Liver (tissue), 9 donors: ENCODE measurements around the gene ATF7. TPM values are rescaled to one million over a fixed set of nuclear protein-coding genes. Genes with fewer than 3 reads are reported as not detected.

Source experiments
- DNase-seq: peaks from one replicate; pipeline ENCODE4 v3.0.0-alpha.2; 2017; ENCODE audit warnings: low spot score
- H3K27ac ChIP-seq, 2 donors: one replicate each; pipeline ENCODE4 v1.7.0; 2013; ENCODE audit warnings: inconsistent platforms in 2 of 2, low read length in 2 of 2, control low read depth in 1 of 2, low read depth in 1 of 2, mild to moderate bottlenecking in 1 of 2
- H3K27me3 ChIP-seq, 4 donors: one replicate each; pipeline versions ENCODE4 v1.6.1 to v1.7.0; 2013; ENCODE audit warnings: low read length in 3 of 4, inconsistent platforms in 1 of 4, mild to moderate bottlenecking in 1 of 4, moderate library complexity in 1 of 4; ENCODE audit not compliant: control insufficient read depth in 4 of 4, insufficient read depth in 4 of 4
- H3K36me3 ChIP-seq, 4 donors: one replicate each; pipeline versions ENCODE4 v1.6.1 to v1.7.0; 2013; ENCODE audit warnings: low read length in 3 of 4, mild to moderate bottlenecking in 3 of 4, low read depth in 1 of 4, moderate library complexity in 1 of 4; ENCODE audit not compliant: control insufficient read depth in 4 of 4, insufficient read depth in 3 of 4
- H3K4me1 ChIP-seq, 4 donors: one replicate each; pipeline versions ENCODE4 v1.6.1 to v1.7.0; 2013; ENCODE audit warnings: low read length in 3 of 4, mild to moderate bottlenecking in 3 of 4, moderate library complexity in 1 of 4; ENCODE audit not compliant: control insufficient read depth in 4 of 4, insufficient read depth in 4 of 4
- H3K4me3 ChIP-seq, 3 donors: one replicate each; pipeline versions ENCODE4 v1.6.1 to v1.7.0; 2013; ENCODE audit warnings: low read length in 3 of 3, control low read depth in 1 of 3, low read depth in 1 of 3, mild to moderate bottlenecking in 1 of 3
- H3K9ac ChIP-seq, 2 donors: one replicate each; pipeline ENCODE4 v1.7.0; 2013; ENCODE audit warnings: low read length in 2 of 2, mild to moderate bottlenecking in 2 of 2, moderate library complexity in 2 of 2, control low read depth in 1 of 2, low read depth in 1 of 2
- H3K9me3 ChIP-seq, 4 donors: one replicate each; pipeline versions ENCODE4 v1.6.1 to v1.7.0; 2013; ENCODE audit warnings: low read length in 3 of 4; ENCODE audit not compliant: control insufficient read depth in 4 of 4
- ATF3 ChIP-seq: IDR thresholded peaks from 2 replicates; pipeline ENCODE4 v1.6.1; 2016; ENCODE audit warnings: antibody characterized with exemption
- CTCF ChIP-seq: fragments of 150-350 bp; IDR thresholded peaks from 2 replicates; pipeline ENCODE4 v1.5.1; 2017; ENCODE audit warnings: improper control_type of control experiment, low read depth, low read length; ENCODE audit not compliant: missing input control
- EGR1 ChIP-seq, 2 donors: IDR thresholded peaks; 2 replicates each; pipeline ENCODE4 v1.6.1; 2016 to 2018; ENCODE audit warnings: antibody characterized with exemption in 2 of 2, low read depth in 2 of 2
- FOXA1 ChIP-seq: IDR thresholded peaks from 2 replicates; pipeline ENCODE4 v1.6.1; 2016; ENCODE audit warnings: antibody characterized with exemption
- FOXA2 ChIP-seq: IDR thresholded peaks from 2 replicates; pipeline ENCODE4 v1.6.1; 2016; ENCODE audit warnings: antibody characterized with exemption
- GABPA ChIP-seq, 2 donors: IDR thresholded peaks in 1 of 2; conservative IDR thresholded peaks in 1 of 2; 2 replicates each; pipeline ENCODE4 v1.6.1; 2016; ENCODE audit warnings: antibody characterized with exemption in 2 of 2, mild to moderate bottlenecking in 1 of 2, moderate library complexity in 1 of 2
- HNF4A ChIP-seq, 2 donors: conservative IDR thresholded peaks; 2 replicates each; pipeline ENCODE4 v1.6.1; 2016; ENCODE audit warnings: antibody characterized with exemption in 2 of 2, mild to moderate bottlenecking in 2 of 2
- HNF4G ChIP-seq: IDR thresholded peaks from 2 replicates; pipeline ENCODE4 v1.6.1; 2016; ENCODE audit warnings: antibody characterized with exemption
- JUND ChIP-seq, 2 donors: IDR thresholded peaks; 2 replicates each; pipeline ENCODE4 v1.6.1; 2016; ENCODE audit warnings: antibody characterized with exemption in 2 of 2
- MAX ChIP-seq: IDR thresholded peaks from 2 replicates; pipeline ENCODE4 v1.6.1; 2016; ENCODE audit warnings: antibody characterized with exemption
- NR2F2 ChIP-seq: IDR thresholded peaks from 2 replicates; pipeline ENCODE4 v1.6.1; 2016; ENCODE audit warnings: antibody characterized with exemption
- RAD21 ChIP-seq, 2 donors: IDR thresholded peaks; 2 replicates each; pipeline ENCODE4 v1.6.1; 2016; ENCODE audit warnings: antibody characterized with exemption in 2 of 2, mild to moderate bottlenecking in 2 of 2
- REST ChIP-seq: IDR thresholded peaks from 2 replicates; pipeline ENCODE4 v1.6.1; 2016; ENCODE audit warnings: antibody characterized with exemption, mild to moderate bottlenecking
- RXRA ChIP-seq, 2 donors: IDR thresholded peaks; 2 replicates each; pipeline ENCODE4 v1.6.1; 2017 to 2018; ENCODE audit warnings: antibody characterized with exemption in 2 of 2, mild to moderate bottlenecking in 1 of 2
- SP1 ChIP-seq: IDR thresholded peaks from 2 replicates; pipeline ENCODE4 v1.6.1; 2018; ENCODE audit warnings: antibody characterized with exemption, mild to moderate bottlenecking
- TAF1 ChIP-seq: conservative IDR thresholded peaks from 2 replicates; pipeline ENCODE4 v1.6.1; 2016; ENCODE audit warnings: antibody characterized with exemption, mild to moderate bottlenecking
- YY1 ChIP-seq: IDR thresholded peaks from 2 replicates; pipeline ENCODE4 v1.6.1; 2016; ENCODE audit warnings: antibody characterized with exemption, mild to moderate bottlenecking
- ZBTB33 ChIP-seq: IDR thresholded peaks from 2 replicates; pipeline ENCODE4 v1.6.1; 2016; ENCODE audit warnings: antibody characterized with exemption
- WGBS: extraction: QIAGEN DNeasy Blood & Tissue Kit; methylation state at CpG from one replicate; pipeline ENCODE4 v1.1.7; 2013; 5-methylcytosine and 5-hydroxymethylcytosine counted together
- polyA plus RNA-seq, 2 donors: library from polyadenylated mRNA; stranded (reverse) in 1 of 2; unstranded in 1 of 2; fragments of 200-250 nt in 1 of 2; fragments of >200 nt in 1 of 2; fragmentation: Nextera tagmentation in 1 of 2; extraction: Ambion mirVana in 1 of 2; gene quantifications; one replicate each; pipeline versions ENCODE4 v1.2.1 to v1.2.3, GENCODE V29; 2013 to 2015
- total RNA-seq, 2 donors: library from RNA; depleted of rRNA; stranded (reverse); fragments of >200 nt; gene quantifications; one replicate each; pipeline ENCODE4 v1.2.3, GENCODE V29; 2014
- donor health status: healthy.
- donor health status: healthy.
- donor health status: healthy.
- donor health status: healthy.
- donor health status: healthy.

The ATF7 gene
- total and polyA plus RNA-seq, 4 donors: 5.3 to 14.5 (median 9.9) TPM

- Histone ChIP-seq H3K4me1 (peaks cover 3 to 43% (median 34%) of the 10 kb centered on the region in 4 donors), H3K36me3 (no peaks in the 10 kb centered on the region), H3K4me3 (peak overlapping the region; percentile 64 to 97 (median 90)), H3K27ac (peak overlapping the region; percentile 88 to 94), H3K9me3 (no peaks in the 10 kb centered on the region), H3K27me3 (no peaks in the 10 kb centered on the region), H3K9ac (peak overlapping the region; percentile 96 to 98)
- TF ChIP-seq FOXA2: no peak
- peak; percentile 36 for TF ChIP-seq TAF1
- TF ChIP-seq EGR1 (IDR thresholded peaks at IDR 0.05; ENCODE audit: low read depth in 2 of 2): no peak
- peak in 1 of 2 donors; percentile 32 for TF ChIP-seq JUND (IDR thresholded peaks at IDR 0.05)
- TF ChIP-seq CTCF: no peak
- TF ChIP-seq REST: no peak
- peak; percentile 53 for TF ChIP-seq HNF4G
- no peak for TF ChIP-seq ATF3
- TF ChIP-seq FOXA1: no peak
- peak; percentile 51 to 65 for TF ChIP-seq RAD21 (IDR thresholded peaks at IDR 0.05)
- TF ChIP-seq ZBTB33: peak; percentile 85
- TF ChIP-seq GABPA (IDR thresholded peaks at IDR 0.05 in 1 of 2, conservative IDR thresholded peaks at IDR 0.05 in 1 of 2): peak in 1 of 2 donors; percentile 35
- peak; percentile 70 for TF ChIP-seq SP1
- TF ChIP-seq NR2F2: no peak
- peak; percentile 63 for TF ChIP-seq YY1
- peak; percentile 38 for TF ChIP-seq MAX
- TF ChIP-seq RXRA (IDR thresholded peaks at IDR 0.05): peak; percentile 32 to 48
- peak; percentile 83 to 84 for TF ChIP-seq HNF4A (conservative IDR thresholded peaks at IDR 0.05)
- no peak for DNase-seq
- WGBS: 9% methylated on average over 7 of the region's 7 CpGs
Measured at GRCh38 chr12:53623548-53624385, 2.4 kb downstream of the ATF7 start.
